GM18867 (cell line): ENCODE measurements around the gene SLC1A4.
"Not testable (repeated sequence)": the region's sequence is repeated elsewhere in the genome, so short reads cannot be mapped to it uniquely, and the experiment has no call there.

ENCODE experiments used
- ATAC-seq: cut with Tn5 transposase; IDR thresholded peaks from one replicate; pipeline ENCODE4 v1.9.1; 2021; ENCODE audit warnings: mild to moderate bottlenecking, moderate library complexity; ENCODE audit not compliant: unreplicated experiment

Gene SLC1A4

GRCh38 chr2:64963719-64964118 is 25.5 kb upstream of the SLC1A4 start:
- ATAC-seq = no peak

GRCh38 chr2:64966017-64966416 is 23.2 kb upstream of the SLC1A4 start:
- no peak for ATAC-seq

- no peak for ATAC-seq
These were observed 22.4 kb upstream of the SLC1A4 start for GRCh38 chr2:64966839-64967238.

- ATAC-seq = no peak
These were observed 21.6 kb upstream of the SLC1A4 start for GRCh38 chr2:64967601-64968000.

- ATAC-seq = not testable (repeated sequence)
These were observed 20.1 kb upstream of the SLC1A4 start for GRCh38 chr2:64969086-64969485.

GRCh38 chr2:64970495-64970894 is 18.7 kb upstream of the SLC1A4 start:
- ATAC-seq = no peak

- no peak for ATAC-seq
These were observed 16.8 kb upstream of the SLC1A4 start for GRCh38 chr2:64972426-64972825.

- ATAC-seq = no peak
These were observed 16.3 kb upstream of the SLC1A4 start for GRCh38 chr2:64972876-64973275.

GRCh38 chr2:64975232-64975821 is 13.9 kb upstream of the SLC1A4 start:
- ATAC-seq = no peak

GRCh38 chr2:64976276-64976675 is 12.9 kb upstream of the SLC1A4 start:
- no peak for ATAC-seq

GRCh38 chr2:64978514-64979268 is 10.5 kb upstream of the SLC1A4 start:
- ATAC-seq = no peak

- ATAC-seq = no peak
These were observed 9.5 kb upstream of the SLC1A4 start for GRCh38 chr2:64979744-64980143.

GRCh38 chr2:64980183-64980582 is 9.0 kb upstream of the SLC1A4 start:
- ATAC-seq = no peak

GRCh38 chr2:64982311-64982857 is 6.8 kb upstream of the SLC1A4 start:
- peak; percentile 42 for ATAC-seq

GRCh38 chr2:64982932-64983331 is 6.3 kb upstream of the SLC1A4 start:
- no peak for ATAC-seq

- ATAC-seq = peak; percentile 18
These were observed 3.8 kb upstream of the SLC1A4 start for GRCh38 chr2:64985447-64985846.

GRCh38 chr2:64987001-64987955 is 1.9 kb upstream of the SLC1A4 start:
- peak; percentile 21 for ATAC-seq

GRCh38 chr2:64987956-64988419 is 1.2 kb upstream of the SLC1A4 start:
- ATAC-seq = no peak

GRCh38 chr2:64988420-64989125 is 626 bp upstream of the SLC1A4 start:
- ATAC-seq = peak; percentile 30

- ATAC-seq = no peak
These were observed 899 bp downstream of the SLC1A4 start for GRCh38 chr2:64989982-64990614.
